Loucy (cell line): ENCODE measurements around the gene MEAF6.

ENCODE experiments used
- H2AFZ ChIP-seq: fragments of 200-600 bp; sonication (generic); 2 replicates; pipeline ENCODE4 v1.6.0; 2016; ENCODE audit warnings: antibody characterized with exemption, mild to moderate bottlenecking, low read length, moderate library complexity
- H3F3A ChIP-seq: fragments of 200-600 bp; 2 replicates; pipeline ENCODE4 v1.6.0; 2016; ENCODE audit warnings: antibody characterized with exemption, low read depth, mild to moderate bottlenecking
- H3K27me3 ChIP-seq: fragments of 200-600 bp; sonication (generic); 2 replicates; pipeline ENCODE4 v1.6.1; 2014; ENCODE audit warnings: low read length, mild to moderate bottlenecking; ENCODE audit not compliant: insufficient read depth, poor library complexity, severe bottlenecking
- H3K36me3 ChIP-seq: fragments of 200-600 bp; sonication (generic); 2 replicates; pipeline ENCODE4 v1.6.1; 2016; ENCODE audit warnings: low read length; ENCODE audit not compliant: insufficient read depth
- H3K4me1 ChIP-seq: fragments of 200-600 bp; sonication (generic); 2 replicates; pipeline ENCODE4 v1.5.1; 2014; ENCODE audit warnings: low read length, mild to moderate bottlenecking; ENCODE audit not compliant: insufficient read depth, poor library complexity, severe bottlenecking
- H3K4me2 ChIP-seq: fragments of 200-600 bp; sonication (generic); 2 replicates; pipeline ENCODE4 v1.6.0; 2014; ENCODE audit warnings: antibody characterized with exemption, low read length, low read depth, mild to moderate bottlenecking; ENCODE audit not compliant: poor library complexity, severe bottlenecking
- H3K4me3 ChIP-seq: fragments of 200-600 bp; sonication (generic); 2 replicates; pipeline ENCODE4 v1.5.1; 2014; ENCODE audit warnings: low read length, mild to moderate bottlenecking, mixed read lengths; ENCODE audit not compliant: poor library complexity, severe bottlenecking
- H3K79me2 ChIP-seq: fragments of 200-600 bp; sonication (generic); 2 replicates; pipeline ENCODE4 v1.6.1; 2014; ENCODE audit warnings: low read length; ENCODE audit not compliant: insufficient read depth
- H3K9ac ChIP-seq: fragments of 200-600 bp; sonication (generic); 2 replicates; pipeline ENCODE4 v1.6.0; 2014; ENCODE audit warnings: mild to moderate bottlenecking, low read depth, low read length, moderate library complexity; ENCODE audit not compliant: poor library complexity, severe bottlenecking
- H3K9me2 ChIP-seq: fragments of 200-600 bp; sonication (generic); replicated peaks from 2 replicates; pipeline ENCODE4 v1.6.1; 2016; ENCODE audit warnings: low read depth, low read length, mixed read lengths
- H3K9me3 ChIP-seq: fragments of 200-600 bp; sonication (generic); 2 replicates; pipeline ENCODE4 v1.6.1; 2014; ENCODE audit warnings: mild to moderate bottlenecking, antibody characterized with exemption, low read length, low read depth; ENCODE audit not compliant: insufficient read depth
- H4K20me1 ChIP-seq: fragments of 200-600 bp; sonication (generic); 2 replicates; pipeline ENCODE4 v1.6.0; 2014; ENCODE audit warnings: antibody characterized with exemption, low read length, mild to moderate bottlenecking; ENCODE audit not compliant: insufficient read depth, poor library complexity, severe bottlenecking
- CTCF ChIP-seq: fragments of 200-600 bp; sonication (generic); conservative IDR thresholded peaks from 2 replicates; pipeline ENCODE4 v1.5.1; 2014; ENCODE audit warnings: mild to moderate bottlenecking, antibody characterized with exemption, low read length
- EZH2phosphoT487 ChIP-seq: fragments of 200-600 bp; IDR thresholded peaks from 2 replicates; pipeline ENCODE4 v1.6.1; 2018; ENCODE audit warnings: antibody characterized with exemption, mild to moderate bottlenecking, moderate library complexity, borderline replicate concordance

Gene MEAF6

GRCh38 chr1:37480581-37481288, 33.8 kb downstream of the MEAF6 start:
- Histone ChIP-seq H3K27me3 (no peaks in the 10 kb centered on the region), H3K79me2 (peaks cover 61% of the 10 kb centered on the region), H3K9ac (peak overlapping the region; percentile 90), H3K9me2 (no peaks in the 10 kb centered on the region), H3K36me3 (peaks cover 38% of the 10 kb centered on the region; the same call in 1 of the 2 replicates), H3K4me1 (peaks cover 46% of the 10 kb centered on the region), H2AFZ (no peak overlapping the region), H3K4me2 (peak overlapping the region; percentile 93), H4K20me1 (peaks cover 52% of the 10 kb centered on the region), H3K9me3 (no peaks in the 10 kb centered on the region), H3K4me3 (peak overlapping the region; percentile 98), H3F3A (0 out of 2 replicates have a peak, but pooled peaks cover 3% of the 10 kb centered on the region)
- TF ChIP-seq EZH2phosphoT487 = no peak
- no peak for TF ChIP-seq CTCF

GRCh38 chr1:37480125-37480466, 34.5 kb downstream of the MEAF6 start:
- Histone ChIP-seq H3F3A (0 out of 2 replicates have a peak, but pooled peaks cover 3% of the 10 kb centered on the region), H4K20me1 (peaks cover 58% of the 10 kb centered on the region), H3K4me1 (peaks cover 52% of the 10 kb centered on the region), H3K4me2 (peak overlapping the region; percentile 93), H3K9ac (peak overlapping the region; percentile 90), H3K36me3 (peaks cover 38% of the 10 kb centered on the region; the same call in 1 of the 2 replicates), H3K4me3 (peak overlapping the region; percentile 98), H3K9me2 (no peaks in the 10 kb centered on the region), H3K27me3 (no peaks in the 10 kb centered on the region), H3K79me2 (peaks cover 67% of the 10 kb centered on the region), H3K9me3 (no peaks in the 10 kb centered on the region), H2AFZ (no peak overlapping the region)
- TF ChIP-seq CTCF (no peak), EZH2phosphoT487 (no peak)

GRCh38 chr1:37479255-37480124, 35.1 kb downstream of the MEAF6 start:
- Histone ChIP-seq H3F3A (0 out of 2 replicates have a peak, but pooled peaks cover 3% of the 10 kb centered on the region), H3K79me2 (peaks cover 73% of the 10 kb centered on the region), H3K9me2 (no peaks in the 10 kb centered on the region), H3K36me3 (peaks cover 38% of the 10 kb centered on the region; the same call in 1 of the 2 replicates), H4K20me1 (peaks cover 60% of the 10 kb centered on the region), H2AFZ (no peak overlapping the region), H3K4me3 (peak overlapping the region; percentile 98), H3K9ac (peak overlapping the region; percentile 90), H3K27me3 (no peaks in the 10 kb centered on the region), H3K4me2 (peak overlapping the region; percentile 93), H3K4me1 (peaks cover 55% of the 10 kb centered on the region), H3K9me3 (no peaks in the 10 kb centered on the region)
- no peak for TF ChIP-seq EZH2phosphoT487
- no peak for TF ChIP-seq CTCF
